SU-DHL-6 (cell line): ENCODE data around the gene GLIS2.

Experiments used
- H2AFZ ChIP-seq: fragments of 200-600 bp; sonication (generic); 2 replicates; pipeline ENCODE4 v1.6.1; 2014; ENCODE audit warnings: low read depth, mild to moderate bottlenecking, moderate library complexity, mixed read lengths, antibody characterized with exemption, low read length; ENCODE audit not compliant: severe bottlenecking
- H3F3A ChIP-seq: fragments of 200-600 bp; shearing (Covaris generic); 2 replicates; pipeline ENCODE4 v1.6.0; 2016; ENCODE audit warnings: antibody characterized with exemption, mild to moderate bottlenecking; ENCODE audit not compliant: insufficient read depth
- H3K27ac ChIP-seq: fragments of 200-600 bp; sonication (generic); 2 replicates; pipeline ENCODE4 v1.5.1; 2016; ENCODE audit warnings: low read depth, mild to moderate bottlenecking, low read length, moderate library complexity, mixed read lengths
- H3K27me3 ChIP-seq: fragments of 200-600 bp; sonication (generic), shearing (Covaris generic); 2 replicates; pipeline ENCODE4 v1.6.0; 2014; ENCODE audit warnings: mild to moderate bottlenecking, low read length
- H3K36me3 ChIP-seq: fragments of 200-600 bp; sonication (generic); 2 replicates; pipeline ENCODE4 v1.6.1; 2014; ENCODE audit warnings: mild to moderate bottlenecking, low read length, mixed read lengths
- H3K4me2 ChIP-seq: fragments of 300-600, 200-600 bp; shearing (Covaris generic), sonication (generic); 2 replicates; pipeline ENCODE4 v1.6.0; 2014; ENCODE audit warnings: low read length, low read depth, mild to moderate bottlenecking; ENCODE audit not compliant: poor library complexity, severe bottlenecking
- H3K4me3 ChIP-seq: fragments of 200-600 bp; sonication (generic); 2 replicates; pipeline ENCODE4 v1.5.1; 2014; ENCODE audit warnings: antibody characterized with exemption, low read length, mild to moderate bottlenecking, mixed read lengths; ENCODE audit not compliant: insufficient read depth, poor library complexity, severe bottlenecking
- H3K79me2 ChIP-seq: fragments of 200-600 bp; sonication (generic); 2 replicates; pipeline ENCODE4 v1.6.1; 2014; ENCODE audit warnings: mild to moderate bottlenecking, low read length, moderate library complexity; ENCODE audit not compliant: insufficient read depth
- H3K9ac ChIP-seq: fragments of 200-600 bp; sonication (generic); 2 replicates; pipeline ENCODE4 v1.7.0; 2014; ENCODE audit warnings: mild to moderate bottlenecking, low read length
- H3K9me2 ChIP-seq: fragments of 200-600 bp; sonication (generic); replicated peaks from 2 replicates; pipeline ENCODE4 v1.6.1; 2014; ENCODE audit warnings: low read length; ENCODE audit not compliant: insufficient read depth
- H3K9me3 ChIP-seq: fragments of 200-600 bp; sonication (generic); 2 replicates; pipeline ENCODE4 v1.6.1; 2014; ENCODE audit warnings: low read length, mixed read lengths; ENCODE audit not compliant: insufficient read depth
- H4K20me1 ChIP-seq: fragments of 200-600 bp; sonication (generic); 2 replicates; pipeline ENCODE4 v1.6.1; 2014; ENCODE audit warnings: low read depth, mild to moderate bottlenecking, antibody characterized with exemption, low read length, moderate library complexity, mixed read lengths
- EZH2phosphoT487 ChIP-seq: fragments of 200-600 bp; sonication (generic), shearing (Covaris generic); conservative IDR thresholded peaks from 2 replicates; pipeline ENCODE4 v1.6.1; 2018; ENCODE audit warnings: mild to moderate bottlenecking, antibody characterized with exemption, low read length, moderate library complexity, mixed read lengths
- TF ChIP-seq, protein P1 (sequence below): fragments of 200-600 bp; sonication (generic); IDR thresholded peaks from one replicate; pipeline ENCODE4 v1.5.1; 2017; ENCODE audit warnings: antibody characterized with exemption, mild to moderate bottlenecking, low read length, moderate library complexity; ENCODE audit not compliant: insufficient read depth, poor library complexity, severe bottlenecking

GLIS2 gene

DNA sequence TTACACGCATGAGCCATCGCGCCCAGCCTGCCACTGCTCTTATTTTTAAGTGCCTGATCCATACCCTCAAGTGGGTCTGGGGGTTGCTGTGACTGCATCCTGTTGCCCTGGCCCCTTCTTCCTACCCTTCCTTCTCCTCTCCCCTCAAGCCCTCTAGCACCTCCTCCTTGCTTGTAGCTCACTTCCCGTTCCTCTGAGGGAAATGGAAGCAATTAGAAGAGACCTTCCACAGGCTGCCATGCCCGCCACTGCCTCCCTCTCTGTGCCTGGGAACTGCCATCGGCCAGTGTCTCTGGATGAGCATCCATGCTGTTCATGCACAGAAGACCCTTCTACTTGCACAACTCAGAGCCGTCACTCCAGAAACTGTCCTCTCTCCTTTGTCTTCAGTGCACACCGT, 32.4 kb upstream of the GLIS2 start:
- no peaks in the 10 kb centered on the region for H3K27me3 ChIP-seq
- no peaks in the 10 kb centered on the region for H3K36me3 ChIP-seq
- TF ChIP-seq, protein P1, sequence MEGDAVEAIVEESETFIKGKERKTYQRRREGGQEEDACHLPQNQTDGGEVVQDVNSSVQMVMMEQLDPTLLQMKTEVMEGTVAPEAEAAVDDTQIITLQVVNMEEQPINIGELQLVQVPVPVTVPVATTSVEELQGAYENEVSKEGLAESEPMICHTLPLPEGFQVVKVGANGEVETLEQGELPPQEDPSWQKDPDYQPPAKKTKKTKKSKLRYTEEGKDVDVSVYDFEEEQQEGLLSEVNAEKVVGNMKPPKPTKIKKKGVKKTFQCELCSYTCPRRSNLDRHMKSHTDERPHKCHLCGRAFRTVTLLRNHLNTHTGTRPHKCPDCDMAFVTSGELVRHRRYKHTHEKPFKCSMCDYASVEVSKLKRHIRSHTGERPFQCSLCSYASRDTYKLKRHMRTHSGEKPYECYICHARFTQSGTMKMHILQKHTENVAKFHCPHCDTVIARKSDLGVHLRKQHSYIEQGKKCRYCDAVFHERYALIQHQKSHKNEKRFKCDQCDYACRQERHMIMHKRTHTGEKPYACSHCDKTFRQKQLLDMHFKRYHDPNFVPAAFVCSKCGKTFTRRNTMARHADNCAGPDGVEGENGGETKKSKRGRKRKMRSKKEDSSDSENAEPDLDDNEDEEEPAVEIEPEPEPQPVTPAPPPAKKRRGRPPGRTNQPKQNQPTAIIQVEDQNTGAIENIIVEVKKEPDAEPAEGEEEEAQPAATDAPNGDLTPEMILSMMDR = no peak
- no peak for TF ChIP-seq EZH2phosphoT487
- no peaks in the 10 kb centered on the region for H3F3A ChIP-seq
- no peak overlapping the region for H3K4me3 ChIP-seq
- H3K9me2 ChIP-seq = no peaks in the 10 kb centered on the region
- no peaks in the 10 kb centered on the region for H4K20me1 ChIP-seq
- no peaks in the 10 kb centered on the region for H3K9me3 ChIP-seq
- no peak overlapping the region for H3K4me2 ChIP-seq
- H2AFZ ChIP-seq = no peak overlapping the region
- no peak overlapping the region for H3K9ac ChIP-seq
- H3K79me2 ChIP-seq = no peaks in the 10 kb centered on the region
- no peak overlapping the region for H3K27ac ChIP-seq

- Histone ChIP-seq H3K9me3 (no peaks in the 10 kb centered on the region), H3F3A (no peaks in the 10 kb centered on the region), H3K79me2 (no peaks in the 10 kb centered on the region), H3K9ac (no peak overlapping the region), H3K4me3 (no peak overlapping the region), H2AFZ (no peak overlapping the region), H3K27ac (no peak overlapping the region), H3K36me3 (no peaks in the 10 kb centered on the region), H3K9me2 (no peaks in the 10 kb centered on the region), H3K27me3 (no peaks in the 10 kb centered on the region), H4K20me1 (no peaks in the 10 kb centered on the region), H3K4me2 (no peak overlapping the region)
- no peak for TF ChIP-seq EZH2phosphoT487
- TF ChIP-seq, protein P1 = no peak
Observed at GRCh38 chr16:4283939-4284338, 31.9 kb upstream of the GLIS2 start.

GRCh38 chr16:4285167-4285566, 30.7 kb upstream of the GLIS2 start:
- TF ChIP-seq EZH2phosphoT487 = no peak
- TF ChIP-seq, protein P1 = no peak
- Histone ChIP-seq H3K4me2 (no peak overlapping the region), H2AFZ (no peak overlapping the region)

More at GRCh38 chr16:4285167-4285566, 30.7 kb upstream of the GLIS2 start:
- Histone ChIP-seq H3K27ac (no peak overlapping the region), H3K4me3 (no peak overlapping the region), H3K79me2 (no peaks in the 10 kb centered on the region), H3K9me3 (no peaks in the 10 kb centered on the region), H4K20me1 (no peaks in the 10 kb centered on the region), H3K9ac (no peak overlapping the region), H3K36me3 (no peaks in the 10 kb centered on the region), H3K9me2 (no peaks in the 10 kb centered on the region), H3K27me3 (no peaks in the 10 kb centered on the region), H3F3A (no peaks in the 10 kb centered on the region)
